HG03045 (cell line): ENCODE data around the gene TINAGL1.
"Not testable (repeated sequence)": the region's sequence is repeated elsewhere in the genome, so short reads cannot be mapped to it uniquely, and the experiment has no call there.

Source experiments
- ATAC-seq: cut with Tn5 transposase; IDR thresholded peaks from one replicate; pipeline ENCODE4 v1.9.1; 2021; ENCODE audit warnings: mild to moderate bottlenecking, moderate library complexity; ENCODE audit not compliant: unreplicated experiment

Gene TINAGL1

GRCh38 chr1:31583995-31584868 lies 7.9 kb downstream of the TINAGL1 start:
- ATAC-seq, result no peak

DNA sequence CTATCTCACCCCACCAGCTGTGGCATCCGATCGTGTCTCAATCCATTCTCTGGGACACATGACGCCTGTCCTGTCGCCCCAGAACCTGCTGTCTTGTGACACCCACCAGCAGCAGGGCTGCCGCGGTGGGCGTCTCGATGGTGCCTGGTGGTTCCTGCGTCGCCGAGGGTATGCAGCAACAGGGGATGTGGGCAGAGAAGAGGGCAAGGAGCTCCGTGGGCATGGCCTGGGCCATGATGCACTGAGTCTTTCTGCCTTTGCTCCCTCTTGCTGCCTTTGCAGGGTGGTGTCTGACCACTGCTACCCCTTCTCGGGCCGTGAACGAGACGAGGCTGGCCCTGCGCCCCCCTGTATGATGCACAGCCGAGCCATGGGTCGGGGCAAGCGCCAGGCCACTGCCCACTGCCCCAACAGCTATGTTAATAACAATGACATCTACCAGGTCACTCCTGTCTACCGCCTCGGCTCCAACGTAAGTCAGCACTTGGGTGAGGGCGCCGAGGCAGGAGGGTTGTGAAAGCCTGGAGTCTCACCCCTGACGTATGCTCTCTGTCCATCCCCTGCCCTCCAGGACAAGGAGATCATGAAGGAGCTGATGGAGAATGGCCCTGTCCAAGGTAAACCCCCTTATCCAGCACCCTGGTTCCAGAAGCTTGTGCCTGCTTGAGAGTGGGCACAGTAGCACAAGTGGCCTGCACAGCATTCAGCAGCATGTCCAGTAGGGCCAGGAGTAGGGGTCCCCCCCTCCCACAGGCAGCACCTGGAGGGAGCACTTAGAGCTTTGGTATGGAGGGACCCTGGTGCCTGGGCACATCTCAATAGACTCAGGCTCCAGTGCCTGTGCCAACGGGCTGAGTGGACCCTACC lies 8.8 kb downstream of the TINAGL1 start:
- no peak for ATAC-seq

DNA sequence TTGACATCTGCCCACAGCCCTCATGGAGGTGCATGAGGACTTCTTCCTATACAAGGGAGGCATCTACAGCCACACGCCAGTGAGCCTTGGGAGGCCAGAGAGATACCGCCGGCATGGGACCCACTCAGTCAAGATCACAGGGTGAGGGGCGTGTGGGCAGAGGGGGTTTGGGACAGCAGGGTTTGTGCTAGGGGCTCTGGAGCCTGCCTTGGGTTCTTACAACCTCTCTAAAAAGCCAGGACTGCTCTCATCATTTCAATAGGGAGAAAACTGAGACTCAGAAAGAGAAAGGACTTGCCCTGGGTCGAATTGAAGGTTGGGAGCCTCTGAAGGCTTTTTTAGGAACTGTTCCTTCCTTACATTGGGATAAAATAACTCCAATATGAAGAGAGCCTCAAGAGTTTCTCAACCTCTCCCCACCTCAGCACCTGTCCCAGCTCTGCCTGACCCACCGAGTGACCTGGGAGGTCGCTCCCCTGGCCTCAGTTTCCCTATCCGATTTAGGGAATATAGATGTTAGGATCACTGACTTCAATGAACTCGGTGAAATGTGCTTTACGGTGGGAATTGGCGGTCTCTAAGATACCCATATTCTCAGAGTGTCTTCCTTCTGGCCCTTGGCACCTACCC lies 9.5 kb downstream of the TINAGL1 start:
- ATAC-seq, result no peak

- no peak for ATAC-seq
These were observed 10.3 kb downstream of the TINAGL1 start for GRCh38 chr1:31586376-31587327.

GRCh38 chr1:31587328-31587699 lies 11.0 kb downstream of the TINAGL1 start:
- not testable (repeated sequence) for ATAC-seq

DNA sequence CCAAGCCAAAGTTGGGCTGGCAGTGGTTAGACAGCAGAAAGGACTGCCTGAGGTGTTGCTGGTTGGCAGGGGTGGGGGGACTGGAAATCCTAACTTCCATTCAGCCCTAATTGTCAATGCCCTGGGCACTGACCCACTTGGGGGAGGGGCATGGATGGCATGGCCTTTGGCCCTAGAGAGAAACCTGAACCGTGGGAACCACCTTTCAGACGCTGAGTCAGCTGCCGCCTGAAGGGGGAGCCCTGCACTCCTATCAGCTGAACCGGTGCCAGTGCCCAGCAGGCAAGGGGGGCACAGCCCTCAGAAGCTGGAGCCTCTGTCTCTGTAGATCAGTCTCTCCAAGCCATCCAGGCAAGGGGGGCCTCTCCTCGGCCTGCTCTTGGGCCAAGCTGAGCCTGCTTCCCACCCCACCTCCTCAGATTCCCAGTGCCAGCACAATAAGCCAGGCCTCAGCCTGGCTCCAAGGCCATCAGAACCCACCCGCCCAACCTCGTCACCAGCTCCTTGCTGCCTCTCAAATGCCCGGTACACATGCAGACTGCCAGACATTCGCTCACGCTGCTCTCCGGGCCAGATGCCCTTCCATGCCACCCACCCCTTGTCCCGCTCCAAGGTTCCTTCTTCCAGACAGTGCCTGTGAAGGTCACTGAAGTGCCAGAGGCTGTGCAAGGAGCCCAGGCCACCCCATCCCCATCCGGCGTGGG lies 11.6 kb downstream of the TINAGL1 start:
- no peak for ATAC-seq

DNA sequence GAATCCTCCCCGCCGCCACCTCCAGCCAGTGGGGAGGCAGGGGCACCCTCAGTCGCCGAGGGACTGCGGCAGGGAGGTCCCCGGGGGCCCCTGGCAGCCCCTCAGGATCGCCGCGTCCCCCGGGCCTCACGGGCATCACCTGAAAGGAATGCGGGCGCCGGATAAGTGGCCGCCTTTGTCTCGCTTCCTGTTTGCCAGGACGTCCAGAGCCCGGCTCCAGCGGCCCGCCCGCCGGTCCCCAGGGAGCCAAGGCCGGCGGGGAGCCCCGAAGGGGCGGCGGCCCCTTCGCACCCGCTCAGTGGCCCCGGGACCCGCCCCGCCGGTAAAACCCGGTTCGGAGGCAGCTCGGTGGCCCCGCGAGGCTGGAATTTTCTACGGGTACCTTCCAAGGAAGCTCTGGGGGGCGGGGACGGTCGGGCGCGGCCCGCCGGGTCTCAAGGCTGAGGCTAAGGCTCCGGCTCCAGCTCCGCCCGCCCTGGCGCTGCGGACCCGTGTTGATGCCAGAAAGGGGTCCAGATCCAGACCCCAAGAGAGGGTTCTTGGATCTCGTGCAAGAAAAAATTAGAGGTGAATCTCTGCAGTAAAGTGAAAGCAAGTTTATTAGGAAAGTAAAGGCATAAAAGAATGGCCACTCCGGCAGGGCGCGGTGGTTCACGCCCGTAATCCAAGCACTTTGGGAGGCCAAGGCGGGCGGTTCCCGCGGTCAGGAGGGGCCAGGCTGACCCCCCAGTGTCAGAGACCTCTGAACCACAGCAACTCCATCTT lies 12.6 kb downstream of the TINAGL1 start:
- no peak for ATAC-seq

- no peak for ATAC-seq
These were observed 15.2 kb downstream of the TINAGL1 start for GRCh38 chr1:31591425-31592093.

DNA sequence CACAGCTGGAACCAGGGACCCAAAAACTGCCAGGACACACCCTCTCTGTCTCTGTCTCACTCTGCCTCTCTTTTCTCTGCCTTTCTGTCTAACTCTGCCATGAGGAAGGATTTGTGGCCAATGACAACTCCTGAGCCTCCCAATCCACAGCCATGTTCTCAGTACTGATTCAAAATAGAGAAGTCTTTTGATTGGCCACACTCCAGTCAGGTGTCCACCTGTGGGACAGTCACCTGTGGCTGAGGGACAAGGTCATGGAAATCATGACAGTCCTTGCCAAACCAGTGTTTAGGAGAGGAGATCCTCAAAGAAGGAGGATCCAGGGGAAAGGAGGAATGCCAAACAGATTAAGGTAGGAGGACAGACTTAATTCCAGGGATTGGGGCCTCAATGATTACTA lies 15.8 kb downstream of the TINAGL1 start:
- no peak for ATAC-seq

DNA sequence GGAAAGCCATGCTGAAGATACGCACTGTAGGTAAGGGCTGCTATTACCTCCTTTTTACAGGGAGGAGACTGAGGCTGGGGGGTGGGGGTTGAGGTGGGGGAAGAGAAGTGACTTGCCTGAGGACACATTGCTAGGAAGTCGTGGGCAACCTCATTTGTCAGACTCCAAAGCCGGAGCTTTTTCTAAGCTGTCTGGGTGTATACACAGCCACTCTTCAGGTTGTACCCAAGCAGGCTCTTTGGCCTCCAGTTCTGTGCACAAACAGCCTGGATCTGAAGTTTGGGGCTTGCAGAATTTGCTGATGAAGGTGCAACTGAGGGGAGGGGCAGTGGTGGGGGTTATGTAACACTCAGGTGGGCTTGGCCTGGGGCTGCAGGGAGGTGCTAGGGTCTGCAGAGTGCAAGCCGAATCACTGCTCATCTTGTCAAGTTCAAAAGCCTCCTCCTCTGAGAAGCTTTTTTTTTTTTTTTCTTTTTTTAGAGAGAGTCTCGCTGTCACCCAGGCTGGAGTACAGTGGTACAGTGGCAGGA lies 16.9 kb downstream of the TINAGL1 start:
- ATAC-seq, result no peak

DNA sequence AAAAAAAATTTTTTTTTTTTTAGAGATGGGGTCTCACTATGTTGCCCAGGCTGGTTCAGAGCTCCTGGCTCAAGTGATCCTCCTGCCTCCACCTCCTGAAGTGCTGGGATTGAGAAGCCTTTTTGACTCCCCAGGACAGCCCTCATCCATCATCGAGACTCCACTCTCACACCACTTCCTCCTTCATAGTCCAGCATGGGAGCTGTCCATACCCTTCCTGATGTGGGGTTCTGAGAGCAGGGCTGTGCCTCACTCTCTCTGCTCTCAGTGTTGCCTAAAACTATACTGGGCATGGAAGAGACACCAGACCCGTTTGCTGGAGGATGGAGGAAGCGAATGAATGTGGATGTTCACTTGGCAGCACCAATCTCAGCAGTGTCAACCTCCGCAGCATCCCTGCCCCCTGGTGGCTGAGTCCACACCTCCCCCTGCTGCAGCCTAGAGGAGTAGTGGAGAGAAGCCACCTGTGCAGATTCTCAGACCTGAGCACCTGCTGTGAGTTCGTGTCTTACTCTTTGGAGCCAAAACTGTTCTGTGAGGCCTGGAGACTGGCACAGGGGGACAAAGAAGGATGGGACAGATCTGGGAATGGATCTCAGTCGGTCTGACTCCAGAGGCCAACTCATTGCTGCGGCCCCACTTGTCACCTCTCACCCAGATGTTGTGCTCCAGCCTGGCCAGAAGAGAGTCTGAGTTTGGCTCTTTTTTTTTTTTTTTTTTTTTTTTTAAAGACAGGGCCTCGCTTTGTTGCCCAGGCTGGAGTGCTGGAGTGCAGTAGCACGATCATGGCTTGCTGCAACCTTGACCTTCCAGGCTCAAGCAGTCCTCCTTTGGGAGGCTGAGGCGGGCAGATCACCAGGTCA lies 17.7 kb downstream of the TINAGL1 start:
- peak; percentile 52 for ATAC-seq

DNA sequence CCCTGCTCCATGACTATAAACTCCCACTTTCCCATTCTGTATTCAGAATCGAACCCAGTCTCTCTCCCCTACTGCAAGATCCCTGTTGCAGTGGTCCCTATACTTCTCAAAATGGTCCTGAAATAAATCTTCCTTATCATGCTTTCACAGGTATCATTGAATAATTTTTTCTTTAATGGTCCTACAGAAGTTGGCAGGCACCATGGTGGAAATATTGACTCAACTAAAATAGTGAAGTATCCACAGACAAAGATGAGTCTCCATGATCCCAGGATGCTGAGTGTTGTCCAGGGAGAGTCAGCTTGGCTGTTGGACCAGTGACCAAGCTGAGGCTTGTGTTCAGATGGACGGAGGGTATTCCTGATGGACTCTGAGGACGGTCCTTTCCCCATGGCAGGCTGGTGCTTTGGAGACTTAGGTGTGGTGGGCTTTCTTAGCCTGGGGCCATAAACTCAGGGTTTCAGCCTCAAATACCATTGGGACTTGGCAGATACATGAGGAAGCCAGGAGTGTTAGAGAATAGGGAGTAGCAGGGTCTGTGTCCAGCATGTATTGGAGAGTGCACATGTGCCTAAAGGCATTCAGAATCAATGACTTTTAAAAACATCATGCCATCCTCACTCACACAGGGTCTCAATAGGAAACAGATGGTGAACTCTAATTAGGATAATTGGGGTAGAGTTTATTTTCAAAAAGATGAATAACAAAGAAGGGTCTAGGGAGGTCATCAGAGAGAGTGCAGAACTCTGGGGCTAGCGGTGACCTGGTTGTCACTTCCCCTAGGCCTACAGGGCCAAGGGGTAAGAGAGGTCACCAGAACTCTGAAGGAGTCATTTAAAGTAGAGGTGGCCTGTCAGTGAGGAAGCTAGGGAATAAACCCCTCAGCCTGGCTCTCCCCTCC lies 19.8 kb downstream of the TINAGL1 start:
- no peak for ATAC-seq

- no peak for ATAC-seq
These were observed 20.4 kb downstream of the TINAGL1 start for GRCh38 chr1:31596737-31597097.

GRCh38 chr1:31598980-31599379 lies 22.7 kb downstream of the TINAGL1 start:
- no peak for ATAC-seq

DNA sequence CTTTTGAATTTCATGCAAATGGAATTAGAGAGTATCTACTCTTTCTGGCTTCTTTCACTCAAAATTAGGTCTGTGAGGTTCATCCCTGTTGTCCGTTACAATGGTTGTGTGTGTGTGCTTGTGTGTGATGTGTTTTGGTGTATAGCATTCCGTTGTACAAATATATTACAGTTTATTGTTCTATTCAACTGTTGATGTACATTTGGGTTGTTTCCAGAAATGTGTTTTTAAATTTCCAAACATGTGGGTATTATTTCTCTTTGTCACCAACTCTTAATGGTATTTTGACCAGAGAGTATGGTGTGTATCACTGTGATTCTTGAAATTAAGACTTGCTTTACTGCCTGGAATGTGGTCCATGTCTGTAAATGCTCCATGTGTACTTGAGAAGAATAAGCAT lies 24.3 kb downstream of the TINAGL1 start:
- no peak for ATAC-seq

- ATAC-seq, result no peak
These were observed 25.8 kb downstream of the TINAGL1 start for GRCh38 chr1:31602081-31602480.
